Vagina (tissue), 2 donors: ENCODE data around the gene TUBD1. TPM values are rescaled to one million over a fixed set of nuclear protein-coding genes. Genes with fewer than 3 reads are reported as not detected.

Experiments
- DNase-seq, 2 donors: peaks; one replicate each; pipeline ENCODE4 v3.0.0-alpha.2; 2017; ENCODE audit errors: extremely low spot score in 2 of 2
- H3K27ac ChIP-seq: fragments of 200-600 bp; sonication (generic); one replicate; pipeline ENCODE4 v1.5.1; 2019
- H3K27me3 ChIP-seq: fragments of 200-600 bp; sonication (generic); one replicate; pipeline ENCODE4 v1.5.1; 2019
- H3K36me3 ChIP-seq, 2 donors: fragments of 200-600 bp; sonication (generic); one replicate each; pipeline ENCODE4 v1.5.1; 2017 to 2019
- H3K4me1 ChIP-seq: fragments of 200-600 bp; sonication (generic); one replicate; pipeline ENCODE4 v1.5.1; 2019
- H3K4me3 ChIP-seq, 2 donors: fragments of 200-600 bp; sonication (generic); 1 replicate in 1 of 2; 2 replicates in 1 of 2; pipeline ENCODE4 v1.5.1; 2016 to 2019
- H3K9me3 ChIP-seq: fragments of 200-600 bp; sonication (generic); one replicate; pipeline ENCODE4 v1.5.1; 2019
- POLR2A ChIP-seq, 2 donors: fragments of 450-650 bp; IDR thresholded peaks; one replicate each; pipeline ENCODE4 v1.6.1; 2017; ENCODE audit warnings: antibody characterized with exemption in 2 of 2, mild to moderate bottlenecking in 2 of 2, moderate library complexity in 2 of 2
- POLR2AphosphoS5 ChIP-seq, 2 donors: sonication (generic); formaldehyde crosslinking; IDR thresholded peaks; one replicate each; pipeline ENCODE4 v1.9.0; 2017; ENCODE audit warnings: antibody characterized with exemption in 2 of 2, mild to moderate bottlenecking in 2 of 2, low read depth in 1 of 2; ENCODE audit not compliant: insufficient read depth in 1 of 2
- intact Hi-C: fragments of 100-400 bp; cut with DNase I; formaldehyde crosslinking; loops from one replicate; pipeline ENCODE4 v1.15.1; 2023
- total RNA-seq: library from RNA; depleted of rRNA; stranded (reverse); fragments of >200 nt; gene quantifications from one replicate; pipeline ENCODE4 v1.2.3, GENCODE V29; 2016
- TF ChIP-seq, protein P1 (sequence below), 3 experiments: fragments of 450-650 bp in 2 of 3; fragments of 200-600 bp in 1 of 3; sonication (generic) in 1 of 3; IDR thresholded peaks; one replicate each; pipeline ENCODE4 v1.5.1; 2017 to 2019; ENCODE audit warnings: antibody characterized with exemption in 3 of 3, mild to moderate bottlenecking in 2 of 3, moderate library complexity in 2 of 3

Gene TUBD1
- total RNA-seq, 1 donor from 2014 or later, result 16.2 TPM

GRCh38 chr17:59838052-59838916 lies 54.5 kb downstream of the TUBD1 start:
- H3K27me3 ChIP-seq, result no peaks in the 10 kb centered on the region

DNA sequence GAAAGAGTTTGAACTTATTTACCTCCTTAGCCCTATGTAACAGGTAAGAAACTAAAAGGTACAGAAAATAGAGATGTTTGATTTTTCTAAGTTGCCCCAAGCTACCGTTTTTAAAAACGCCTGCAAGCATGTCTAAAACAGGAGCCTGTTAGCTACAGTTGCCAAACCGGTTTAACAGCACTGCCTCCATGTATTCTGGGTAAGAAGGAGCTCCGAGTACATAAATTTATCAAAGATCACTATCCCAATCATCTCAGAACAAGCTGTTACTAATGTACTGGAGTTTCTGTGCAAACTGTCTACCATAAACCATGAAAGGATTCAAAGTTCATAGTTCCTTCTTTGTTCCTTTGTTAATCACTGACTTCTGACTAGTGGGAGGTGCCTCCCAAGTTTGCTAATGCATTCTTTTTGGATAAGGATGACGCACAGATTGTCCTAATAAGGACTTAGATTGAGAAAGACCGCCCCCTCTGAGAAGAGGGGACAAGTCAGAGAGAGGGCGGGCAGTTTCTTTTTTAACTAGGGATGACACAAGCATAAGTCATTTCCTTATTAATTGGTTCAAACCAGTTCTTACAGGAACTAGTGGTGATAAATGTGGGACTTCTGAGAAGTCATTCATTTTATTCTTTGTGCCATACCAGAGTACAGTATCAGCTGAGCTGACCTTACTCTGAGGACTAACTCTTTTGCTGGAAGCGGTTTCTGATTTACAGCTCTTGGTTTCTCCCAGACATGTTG lies 55.3 kb downstream of the TUBD1 start:
- intact Hi-C loops, result no loop called here
- H3K4me3 ChIP-seq, result peak overlapping the region; percentile 64 to 80
- TF ChIP-seq POLR2AphosphoS5 (IDR thresholded peaks at IDR 0.05; ENCODE audit: insufficient read depth in 1 of 2, low read depth in 1 of 2) (peak; percentile 66 to 100), POLR2A (IDR thresholded peaks at IDR 0.05) (peak in 1 of 2 donors; percentile 72)
- TF ChIP-seq, protein P1, sequence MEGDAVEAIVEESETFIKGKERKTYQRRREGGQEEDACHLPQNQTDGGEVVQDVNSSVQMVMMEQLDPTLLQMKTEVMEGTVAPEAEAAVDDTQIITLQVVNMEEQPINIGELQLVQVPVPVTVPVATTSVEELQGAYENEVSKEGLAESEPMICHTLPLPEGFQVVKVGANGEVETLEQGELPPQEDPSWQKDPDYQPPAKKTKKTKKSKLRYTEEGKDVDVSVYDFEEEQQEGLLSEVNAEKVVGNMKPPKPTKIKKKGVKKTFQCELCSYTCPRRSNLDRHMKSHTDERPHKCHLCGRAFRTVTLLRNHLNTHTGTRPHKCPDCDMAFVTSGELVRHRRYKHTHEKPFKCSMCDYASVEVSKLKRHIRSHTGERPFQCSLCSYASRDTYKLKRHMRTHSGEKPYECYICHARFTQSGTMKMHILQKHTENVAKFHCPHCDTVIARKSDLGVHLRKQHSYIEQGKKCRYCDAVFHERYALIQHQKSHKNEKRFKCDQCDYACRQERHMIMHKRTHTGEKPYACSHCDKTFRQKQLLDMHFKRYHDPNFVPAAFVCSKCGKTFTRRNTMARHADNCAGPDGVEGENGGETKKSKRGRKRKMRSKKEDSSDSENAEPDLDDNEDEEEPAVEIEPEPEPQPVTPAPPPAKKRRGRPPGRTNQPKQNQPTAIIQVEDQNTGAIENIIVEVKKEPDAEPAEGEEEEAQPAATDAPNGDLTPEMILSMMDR (IDR thresholded peaks at IDR 0.05), result no peak

More at GRCh38 chr17:59838052-59838916, 54.5 kb downstream of the TUBD1 start:
- Histone ChIP-seq H3K9me3 (no peaks in the 10 kb centered on the region), H3K36me3 (peaks cover 0 to 14% of the 10 kb centered on the region in 2 donors), H3K27ac (peak overlapping the region; percentile 99), H3K4me1 (peaks cover 39% of the 10 kb centered on the region), H3K4me3 (peak overlapping the region; percentile 64 to 80)
- no peak for TF ChIP-seq POLR2AphosphoS5 (IDR thresholded peaks at IDR 0.05; ENCODE audit: insufficient read depth in 1 of 2, low read depth in 1 of 2)
- TF ChIP-seq, protein P1 (IDR thresholded peaks at IDR 0.05), result no peak
- TF ChIP-seq POLR2A (IDR thresholded peaks at IDR 0.05), result no peak
- intact Hi-C loops, result no loop called here
- no peak for DNase-seq

DNA sequence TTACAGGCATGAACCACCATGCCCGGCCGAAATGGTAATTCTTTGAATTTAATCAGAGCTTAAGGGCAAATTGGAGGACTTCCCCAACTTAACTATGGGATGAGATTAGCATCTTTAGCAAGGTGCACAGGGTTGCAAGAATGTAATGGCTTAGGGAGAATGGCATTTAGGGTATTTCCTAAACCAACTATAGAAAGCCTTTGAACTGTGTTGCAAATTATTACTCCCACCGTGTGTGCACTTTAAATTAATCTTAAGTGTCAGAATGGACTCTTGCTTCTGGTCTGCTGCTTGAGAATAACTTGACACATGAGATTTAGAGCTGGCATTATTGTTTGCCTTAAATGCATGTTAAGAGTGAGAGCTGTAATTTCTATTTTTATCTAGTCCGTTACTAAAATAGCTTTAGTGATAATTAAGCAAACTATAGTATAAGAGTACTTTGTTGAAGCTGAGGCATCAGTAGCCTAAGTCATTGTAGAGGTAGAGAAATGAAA lies 59.8 kb downstream of the TUBD1 start:
- H3K4me3 ChIP-seq, result no peak overlapping the region
- H3K36me3 ChIP-seq, result no peaks in the 10 kb centered on the region
- no peak overlapping the region for H3K27ac ChIP-seq
- H3K9me3 ChIP-seq, result no peaks in the 10 kb centered on the region
- no peaks in the 10 kb centered on the region for H3K27me3 ChIP-seq
- no peak for DNase-seq
- intact Hi-C loops, result no loop called here
- no peak for TF ChIP-seq POLR2A (IDR thresholded peaks at IDR 0.05)
- no peak for TF ChIP-seq POLR2AphosphoS5 (IDR thresholded peaks at IDR 0.05; ENCODE audit: insufficient read depth in 1 of 2, low read depth in 1 of 2)
- TF ChIP-seq, protein P1 (IDR thresholded peaks at IDR 0.05), result no peak
- H3K4me1 ChIP-seq, result peaks cover 53% of the 10 kb centered on the region

More for the DNA sequence above, 55.3 kb downstream of the TUBD1 start:
- H3K9me3 ChIP-seq, result no peaks in the 10 kb centered on the region
- peaks cover 0 to 14% of the 10 kb centered on the region in 2 donors for H3K36me3 ChIP-seq
- H3K27ac ChIP-seq, result peak overlapping the region; percentile 99
- no peaks in the 10 kb centered on the region for H3K27me3 ChIP-seq
- peaks cover 32% of the 10 kb centered on the region for H3K4me1 ChIP-seq
- peak in 1 of 2 donors; percentile 98 for DNase-seq

DNA sequence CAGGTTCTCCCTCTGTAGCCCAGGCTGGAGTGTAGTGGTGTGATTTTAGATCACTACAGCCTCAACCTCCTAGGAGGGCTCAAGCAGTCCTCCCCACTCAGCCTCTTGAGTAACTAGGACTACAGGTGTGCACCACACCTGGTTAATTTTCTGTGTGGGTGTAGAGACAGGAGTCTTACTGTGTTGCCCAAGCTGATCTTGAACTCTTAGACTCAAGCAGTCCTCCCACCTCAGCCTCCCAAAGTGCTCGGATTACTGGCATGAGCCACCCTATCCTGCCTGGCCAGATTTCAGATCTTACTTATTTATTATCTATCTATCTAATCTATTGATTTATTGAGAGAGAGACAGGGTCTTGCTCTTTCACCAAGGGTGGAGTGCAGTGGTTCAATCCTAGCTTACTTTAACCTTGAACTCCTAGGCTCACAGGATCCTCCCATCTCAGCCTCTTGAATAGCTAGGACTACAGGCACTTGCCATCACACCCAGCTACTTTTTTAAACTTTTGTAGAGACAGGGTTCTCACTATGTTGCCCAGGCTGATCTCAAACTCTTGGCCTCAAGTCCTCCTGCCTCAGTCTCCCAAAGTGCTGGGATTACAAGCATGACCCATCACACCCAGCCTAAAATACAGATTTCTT lies 61.8 kb downstream of the TUBD1 start:
- Histone ChIP-seq H3K27ac (peak overlapping the region; percentile 78), H3K36me3 (no peaks in the 10 kb centered on the region), H3K4me1 (peaks cover 54% of the 10 kb centered on the region), H3K27me3 (no peaks in the 10 kb centered on the region), H3K9me3 (no peaks in the 10 kb centered on the region), H3K4me3 (no peak overlapping the region)
- TF ChIP-seq POLR2A (IDR thresholded peaks at IDR 0.05), result no peak
- TF ChIP-seq POLR2AphosphoS5 (IDR thresholded peaks at IDR 0.05; ENCODE audit: insufficient read depth in 1 of 2, low read depth in 1 of 2), result no peak
- TF ChIP-seq, protein P1 (IDR thresholded peaks at IDR 0.05), result no peak
- no peak for DNase-seq
- intact Hi-C loops, result no loop called here
